Hepatocyte (in vitro differentiated cells): Measurements from ENCODE around the gene HNRNPLL. TPM values are rescaled to one million over a fixed set of nuclear protein-coding genes. Genes with fewer than 3 reads are reported as not detected.
A peak's percentile ranks its signal among the peaks of the same experiment; 100 is the strongest.

Experiments
- DNase-seq: peaks from one replicate; pipeline ENCODE4 v3.0.0-alpha.2; 2016; ENCODE audit warnings: low spot score
- H2AFZ ChIP-seq: fragments of 200-600 bp; sonication (generic); 2 replicates; pipeline ENCODE4 v1.6.0; 2016; ENCODE audit warnings: antibody characterized with exemption, mild to moderate bottlenecking
- H3K27ac ChIP-seq: fragments of 200-600 bp; sonication (generic); 2 replicates; pipeline ENCODE4 v1.5.1; 2016; ENCODE audit warnings: mild to moderate bottlenecking
- H3K27me3 ChIP-seq: fragments of 200-600 bp; sonication (generic); 2 replicates; pipeline ENCODE4 v1.6.1; 2016
- H3K36me3 ChIP-seq: fragments of 200-600 bp; sonication (generic); replicated peaks from 2 replicates; pipeline ENCODE4 v1.5.1; 2016; ENCODE audit warnings: low read depth; ENCODE audit not compliant: insufficient read depth
- H3K4me1 ChIP-seq: fragments of 200-600 bp; sonication (generic); 2 replicates; pipeline ENCODE4 v1.5.1; 2016; ENCODE audit warnings: mild to moderate bottlenecking, moderate library complexity; ENCODE audit not compliant: insufficient read depth
- H3K4me2 ChIP-seq: fragments of 200-600 bp; sonication (generic); 2 replicates; pipeline ENCODE4 v1.6.0; 2016
- H3K4me3 ChIP-seq: fragments of 200-600 bp; sonication (generic); 2 replicates; pipeline ENCODE4 v1.5.1; 2016; ENCODE audit warnings: mild to moderate bottlenecking
- H3K79me2 ChIP-seq: fragments of 200-600 bp; sonication (generic); 2 replicates; pipeline ENCODE4 v1.6.0; 2017; ENCODE audit warnings: mild to moderate bottlenecking
- H3K9me2 ChIP-seq: fragments of 200-600 bp; sonication (generic); replicated peaks from 2 replicates; pipeline ENCODE4 v1.6.0; 2017; ENCODE audit warnings: mild to moderate bottlenecking; ENCODE audit not compliant: insufficient read depth
- H3K9me3 ChIP-seq: fragments of 200-600 bp; sonication (generic); 2 replicates; pipeline ENCODE4 v1.5.1; 2016; ENCODE audit warnings: low read depth, mild to moderate bottlenecking
- H4K20me1 ChIP-seq: fragments of 200-600 bp; sonication (generic); 2 replicates; pipeline ENCODE4 v1.6.0; 2016; ENCODE audit warnings: mild to moderate bottlenecking; ENCODE audit not compliant: insufficient read depth, poor library complexity, severe bottlenecking
- EZH2 ChIP-seq: fragments of 200-600 bp; sonication (generic); IDR thresholded peaks from 2 replicates; pipeline ENCODE4 v1.6.1; 2016; ENCODE audit warnings: antibody characterized with exemption, mild to moderate bottlenecking, borderline replicate concordance
- EZH2phosphoT487 ChIP-seq: fragments of 200-600 bp; sonication (generic); IDR thresholded peaks from one replicate; pipeline ENCODE4 v1.6.1; 2018; ENCODE audit warnings: antibody characterized with exemption, mild to moderate bottlenecking, low read depth, moderate library complexity; ENCODE audit not compliant: unreplicated experiment, severe bottlenecking
- WGBS: methylation state at CpG from one replicate; pipeline ENCODE4 v1.1.6; 2016; ENCODE audit warnings: low lambda C conversion rate; ENCODE audit errors: missing lambda C conversion rate; 5-methylcytosine and 5-hydroxymethylcytosine counted together
- polyA plus RNA-seq: library from polyadenylated mRNA; unstranded; fragments of >200 nt; fragmentation: Nextera tagmentation; extraction: Ambion mirVana; gene quantifications from 2 replicates; pipeline ENCODE4 v1.2.1, GENCODE V29; 2016
- total RNA-seq: library from RNA; depleted of rRNA; stranded (reverse); fragments of >200 nt; gene quantifications from 2 replicates; pipeline ENCODE4 v1.2.3, GENCODE V29; 2014
- TF ChIP-seq, protein P1 (sequence below): fragments of 200-600 bp; sonication (generic); IDR thresholded peaks from 2 replicates; pipeline ENCODE4 v1.5.1; 2016; ENCODE audit warnings: antibody characterized with exemption, mild to moderate bottlenecking; ENCODE audit not compliant: poor library complexity

The HNRNPLL gene
- total and polyA plus RNA-seq, 2 experiments from 2014 or later: 37.6 to 55.7 TPM

DNA sequence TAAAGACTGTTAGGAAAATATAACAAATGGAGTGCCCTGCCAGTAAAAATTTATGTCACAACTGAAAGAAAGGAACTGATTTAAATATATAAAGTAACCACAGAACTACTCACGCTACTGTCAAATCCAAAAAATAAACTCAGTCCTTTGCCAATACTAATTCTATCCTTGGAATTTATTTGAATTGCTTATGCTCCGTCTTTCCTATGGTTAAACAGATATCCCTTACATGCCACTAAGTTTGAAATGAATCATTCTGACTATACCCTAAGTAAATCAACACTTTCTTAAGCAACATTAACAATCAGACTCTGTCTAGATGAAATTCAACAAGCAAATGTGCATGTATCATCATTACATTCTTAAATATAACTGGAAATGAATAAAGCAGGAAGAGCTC is 9.8 kb downstream of the HNRNPLL start:
- Histone ChIP-seq H2AFZ (no peak overlapping the region), H3K4me3 (no peak overlapping the region), H4K20me1 (peaks cover 86% of the 10 kb centered on the region), H3K4me2 (peak overlapping the region; percentile 0), H3K4me1 (peaks cover 2% of the 10 kb centered on the region), H3K79me2 (peaks cover 100% of the 10 kb centered on the region), H3K9me3 (no peaks in the 10 kb centered on the region), H3K27ac (no peak overlapping the region), H3K27me3 (no peaks in the 10 kb centered on the region), H3K36me3 (no peaks in the 10 kb centered on the region), H3K9me2 (no peaks in the 10 kb centered on the region)
- WGBS: 47% methylated on average over 2 of the region's 2 CpGs
- DNase-seq: no peak
- TF ChIP-seq, protein P1, sequence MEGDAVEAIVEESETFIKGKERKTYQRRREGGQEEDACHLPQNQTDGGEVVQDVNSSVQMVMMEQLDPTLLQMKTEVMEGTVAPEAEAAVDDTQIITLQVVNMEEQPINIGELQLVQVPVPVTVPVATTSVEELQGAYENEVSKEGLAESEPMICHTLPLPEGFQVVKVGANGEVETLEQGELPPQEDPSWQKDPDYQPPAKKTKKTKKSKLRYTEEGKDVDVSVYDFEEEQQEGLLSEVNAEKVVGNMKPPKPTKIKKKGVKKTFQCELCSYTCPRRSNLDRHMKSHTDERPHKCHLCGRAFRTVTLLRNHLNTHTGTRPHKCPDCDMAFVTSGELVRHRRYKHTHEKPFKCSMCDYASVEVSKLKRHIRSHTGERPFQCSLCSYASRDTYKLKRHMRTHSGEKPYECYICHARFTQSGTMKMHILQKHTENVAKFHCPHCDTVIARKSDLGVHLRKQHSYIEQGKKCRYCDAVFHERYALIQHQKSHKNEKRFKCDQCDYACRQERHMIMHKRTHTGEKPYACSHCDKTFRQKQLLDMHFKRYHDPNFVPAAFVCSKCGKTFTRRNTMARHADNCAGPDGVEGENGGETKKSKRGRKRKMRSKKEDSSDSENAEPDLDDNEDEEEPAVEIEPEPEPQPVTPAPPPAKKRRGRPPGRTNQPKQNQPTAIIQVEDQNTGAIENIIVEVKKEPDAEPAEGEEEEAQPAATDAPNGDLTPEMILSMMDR: no peak
- TF ChIP-seq EZH2 (no peak), EZH2phosphoT487 (no peak)

DNA sequence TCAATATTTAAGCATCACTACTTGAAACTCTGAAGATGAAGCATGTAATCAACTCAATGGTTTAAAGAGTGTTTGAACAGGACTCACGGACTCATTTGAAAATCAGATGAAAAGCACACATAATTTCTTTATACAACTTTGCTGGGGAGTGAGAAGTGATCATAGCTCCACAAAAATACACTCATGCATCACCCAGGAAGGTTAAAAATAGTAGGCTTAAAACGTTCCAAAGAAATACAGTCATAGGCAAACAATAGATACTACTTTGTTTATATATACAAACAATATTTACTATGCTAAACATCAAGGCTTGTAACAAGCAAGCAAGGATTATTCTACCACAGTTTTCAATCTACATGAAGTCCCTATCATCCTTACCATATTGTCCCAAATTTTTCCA is 11.6 kb downstream of the HNRNPLL start:
- no peak overlapping the region for H3K27ac ChIP-seq
- peaks cover 76% of the 10 kb centered on the region for H4K20me1 ChIP-seq
- no peak for TF ChIP-seq EZH2phosphoT487
- TF ChIP-seq, protein P1: no peak
- H3K36me3 ChIP-seq: no peaks in the 10 kb centered on the region
- no peaks in the 10 kb centered on the region for H3K4me1 ChIP-seq
- no peak overlapping the region for H2AFZ ChIP-seq
- H3K9me2 ChIP-seq: no peaks in the 10 kb centered on the region
- H3K27me3 ChIP-seq: no peaks in the 10 kb centered on the region
- peaks cover 100% of the 10 kb centered on the region for H3K79me2 ChIP-seq
- no peaks in the 10 kb centered on the region for H3K9me3 ChIP-seq
- no peak for DNase-seq
- 67% methylated on average over 2 of the region's 2 CpGs for WGBS
- no peak overlapping the region for H3K4me2 ChIP-seq
- H3K4me3 ChIP-seq: no peak overlapping the region

DNA sequence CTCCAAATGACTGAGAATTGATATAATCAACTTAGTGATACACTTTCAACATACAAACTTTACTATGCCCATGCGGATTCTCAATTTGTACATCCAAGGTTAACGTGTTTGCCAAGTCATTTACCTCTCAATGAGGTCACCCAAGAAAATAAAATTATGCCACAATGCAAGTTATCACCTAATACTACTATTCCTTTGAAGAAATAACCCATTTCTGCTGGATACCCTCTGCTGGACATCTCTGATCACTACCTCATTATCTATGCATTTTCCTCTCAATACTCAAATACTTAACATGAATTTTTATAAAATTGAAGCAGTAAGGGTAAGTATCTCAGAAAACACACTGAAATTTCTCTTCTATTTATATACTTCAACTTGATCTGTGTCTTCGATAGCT is 12.7 kb downstream of the HNRNPLL start:
- Histone ChIP-seq H4K20me1 (peaks cover 70% of the 10 kb centered on the region), H3K4me1 (no peaks in the 10 kb centered on the region), H3K27ac (no peak overlapping the region), H3K4me3 (no peak overlapping the region), H3K9me3 (no peaks in the 10 kb centered on the region), H3K79me2 (peaks cover 100% of the 10 kb centered on the region), H2AFZ (no peak overlapping the region), H3K36me3 (no peaks in the 10 kb centered on the region), H3K4me2 (no peak overlapping the region), H3K9me2 (no peaks in the 10 kb centered on the region), H3K27me3 (no peaks in the 10 kb centered on the region)
- 97% methylated on average over 3 of the region's 3 CpGs for WGBS
- TF ChIP-seq EZH2phosphoT487: no peak
- no peak for TF ChIP-seq EZH2
- TF ChIP-seq, protein P1: no peak
- no peak for DNase-seq

DNA sequence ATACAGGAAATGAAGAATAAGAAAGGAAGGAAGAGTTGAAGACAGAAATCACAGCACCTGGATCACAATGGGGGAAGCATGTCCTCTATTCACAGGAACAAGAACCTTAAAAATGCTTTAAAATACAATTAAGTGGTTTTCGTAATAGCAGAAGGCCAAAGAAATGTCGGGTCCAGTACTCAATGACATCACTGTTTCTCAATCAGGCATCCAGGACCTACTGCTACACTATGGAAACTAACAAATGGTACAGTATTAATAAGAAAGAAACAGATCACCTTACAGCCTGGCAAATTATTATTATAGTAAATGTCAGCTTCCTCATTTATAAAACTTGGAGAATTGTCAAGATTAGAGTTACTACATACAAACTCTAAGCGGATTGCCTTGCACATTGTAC is 15.8 kb downstream of the HNRNPLL start:
- no peak overlapping the region for H3K27ac ChIP-seq
- no peaks in the 10 kb centered on the region for H3K4me1 ChIP-seq
- H4K20me1 ChIP-seq: peaks cover 45% of the 10 kb centered on the region
- no peak overlapping the region for H3K4me3 ChIP-seq
- H3K79me2 ChIP-seq: peaks cover 91% of the 10 kb centered on the region
- no peaks in the 10 kb centered on the region for H3K9me2 ChIP-seq
- H3K36me3 ChIP-seq: no peaks in the 10 kb centered on the region
- TF ChIP-seq EZH2phosphoT487: no peak
- no peak overlapping the region for H3K4me2 ChIP-seq
- 87% methylated on average over 3 of the region's 3 CpGs for WGBS
- no peak overlapping the region for H2AFZ ChIP-seq
- no peaks in the 10 kb centered on the region for H3K27me3 ChIP-seq
- no peak for DNase-seq
- H3K9me3 ChIP-seq: no peaks in the 10 kb centered on the region
